GM12874 (cell line): ENCODE measurements around the gene GABRB2.

Source experiments
- TF ChIP-seq, protein P1 (sequence below): IDR thresholded peaks from 2 replicates; pipeline ENCODE4 v1.5.1; 2011; ENCODE audit warnings: low read depth, mild to moderate bottlenecking, control low read depth, low read length, moderate library complexity; ENCODE audit not compliant: insufficient read depth

The GABRB2 gene

DNA sequence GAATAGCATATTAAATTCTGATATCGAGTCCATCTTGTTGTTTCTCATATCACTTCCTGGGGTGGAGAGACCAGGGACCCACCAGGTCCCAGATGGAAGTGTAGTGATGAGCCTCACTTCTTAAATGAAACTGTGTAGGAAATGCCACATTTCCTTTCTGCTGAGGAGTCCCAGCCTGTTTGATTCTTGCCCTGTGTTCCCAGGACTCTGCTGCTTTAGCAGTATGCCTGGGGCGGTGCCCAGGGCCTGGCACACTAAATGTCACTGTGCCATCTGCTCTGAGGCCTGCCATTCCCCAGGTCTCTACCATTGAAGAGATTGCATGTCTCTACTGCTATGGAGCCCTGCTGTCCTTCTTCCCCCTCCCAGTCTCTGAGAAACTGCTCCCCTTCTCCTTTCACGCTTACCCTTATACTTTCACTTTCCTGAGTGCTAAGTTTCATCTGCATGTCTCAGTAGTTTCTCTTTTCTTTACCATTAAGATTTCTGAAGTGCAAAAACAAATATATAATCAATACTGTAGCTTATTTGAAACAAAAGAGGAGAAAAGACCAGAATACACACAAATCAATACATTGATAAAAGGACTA, 260.4 kb downstream of the GABRB2 start:
- TF ChIP-seq, protein P1, sequence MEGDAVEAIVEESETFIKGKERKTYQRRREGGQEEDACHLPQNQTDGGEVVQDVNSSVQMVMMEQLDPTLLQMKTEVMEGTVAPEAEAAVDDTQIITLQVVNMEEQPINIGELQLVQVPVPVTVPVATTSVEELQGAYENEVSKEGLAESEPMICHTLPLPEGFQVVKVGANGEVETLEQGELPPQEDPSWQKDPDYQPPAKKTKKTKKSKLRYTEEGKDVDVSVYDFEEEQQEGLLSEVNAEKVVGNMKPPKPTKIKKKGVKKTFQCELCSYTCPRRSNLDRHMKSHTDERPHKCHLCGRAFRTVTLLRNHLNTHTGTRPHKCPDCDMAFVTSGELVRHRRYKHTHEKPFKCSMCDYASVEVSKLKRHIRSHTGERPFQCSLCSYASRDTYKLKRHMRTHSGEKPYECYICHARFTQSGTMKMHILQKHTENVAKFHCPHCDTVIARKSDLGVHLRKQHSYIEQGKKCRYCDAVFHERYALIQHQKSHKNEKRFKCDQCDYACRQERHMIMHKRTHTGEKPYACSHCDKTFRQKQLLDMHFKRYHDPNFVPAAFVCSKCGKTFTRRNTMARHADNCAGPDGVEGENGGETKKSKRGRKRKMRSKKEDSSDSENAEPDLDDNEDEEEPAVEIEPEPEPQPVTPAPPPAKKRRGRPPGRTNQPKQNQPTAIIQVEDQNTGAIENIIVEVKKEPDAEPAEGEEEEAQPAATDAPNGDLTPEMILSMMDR: no peak

DNA sequence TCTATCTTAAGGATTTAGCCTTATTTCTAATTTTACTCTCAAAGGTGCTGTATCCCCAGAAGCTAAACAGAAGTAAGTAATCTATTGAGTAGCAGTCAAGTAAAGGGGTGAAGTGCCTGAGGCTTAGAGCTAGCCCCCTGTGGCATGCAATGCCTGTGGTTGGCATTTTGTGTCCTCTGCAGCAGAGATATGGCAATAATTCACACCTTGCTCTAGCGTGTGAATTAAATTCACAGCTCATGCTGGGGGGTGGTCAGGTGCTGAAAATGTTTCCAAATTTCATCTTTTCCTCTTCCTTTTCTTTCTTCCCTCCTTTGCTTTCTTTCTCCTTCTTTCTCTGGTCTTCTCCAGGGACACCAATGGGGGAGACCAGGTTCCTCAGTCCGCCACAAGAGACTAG, 262.1 kb downstream of the GABRB2 start:
- TF ChIP-seq, protein P1: no peak

DNA sequence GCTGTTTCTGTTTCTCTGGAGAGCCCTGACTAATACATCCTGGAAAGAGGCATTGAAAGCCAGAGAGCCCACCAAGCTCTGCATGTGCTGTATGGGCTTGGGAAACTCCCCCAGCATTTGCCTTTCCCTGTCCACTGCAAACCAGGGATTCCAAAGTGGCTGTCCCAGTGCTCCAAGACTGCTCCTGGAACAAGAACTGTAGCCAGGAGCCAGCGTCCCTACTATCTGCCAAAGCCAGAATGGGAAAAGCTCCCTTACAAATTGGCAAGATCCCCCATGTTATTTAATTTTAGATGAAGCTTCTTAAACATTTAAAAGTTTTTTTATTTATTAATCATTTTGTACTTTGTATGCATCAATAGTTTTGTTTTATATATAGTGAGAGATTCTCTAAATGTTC, 263.2 kb downstream of the GABRB2 start:
- TF ChIP-seq, protein P1: no peak

DNA sequence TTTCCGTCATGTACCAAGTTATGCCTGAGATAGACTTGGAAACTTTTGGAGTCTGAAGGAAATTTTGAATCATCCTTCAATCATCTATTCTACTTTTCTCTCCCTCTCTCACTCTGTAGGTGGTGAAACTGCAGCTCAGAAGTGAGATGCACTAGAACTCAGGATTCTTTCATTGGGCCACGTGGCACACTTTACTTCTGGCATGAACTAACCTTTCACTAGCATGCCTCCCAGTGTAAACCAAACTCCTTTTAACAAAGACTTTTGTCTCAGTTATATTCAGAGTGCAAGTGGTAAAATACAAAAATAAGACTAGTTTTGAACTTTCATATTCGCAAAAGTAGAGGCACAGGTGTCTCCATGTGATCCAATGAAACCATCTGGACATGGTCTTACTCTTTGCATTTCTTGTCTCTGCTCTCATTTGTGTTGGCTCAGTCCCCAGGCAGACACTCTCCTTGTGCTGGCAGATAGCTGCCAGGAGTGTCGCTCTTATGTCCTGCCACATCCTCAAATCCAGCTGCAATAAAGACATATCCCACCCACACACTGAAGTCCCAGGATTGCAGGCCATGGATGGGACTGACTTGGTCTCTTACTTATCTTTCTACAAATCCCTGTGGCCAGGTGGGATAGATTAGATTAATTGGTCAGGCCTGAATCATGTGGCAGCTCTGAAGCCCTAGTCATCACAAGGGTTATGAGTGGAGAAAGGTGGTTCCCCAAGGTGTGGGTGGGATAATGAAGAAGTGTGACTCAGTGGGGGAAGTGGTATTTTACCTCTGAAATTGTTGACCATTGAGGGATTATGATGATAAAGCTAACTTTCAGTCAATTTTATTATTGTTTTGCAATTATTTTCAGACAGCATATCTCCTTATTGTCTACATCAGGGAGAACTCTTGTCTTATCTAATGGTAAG, 267.5 kb downstream of the GABRB2 start:
- TF ChIP-seq, protein P1: no peak

DNA sequence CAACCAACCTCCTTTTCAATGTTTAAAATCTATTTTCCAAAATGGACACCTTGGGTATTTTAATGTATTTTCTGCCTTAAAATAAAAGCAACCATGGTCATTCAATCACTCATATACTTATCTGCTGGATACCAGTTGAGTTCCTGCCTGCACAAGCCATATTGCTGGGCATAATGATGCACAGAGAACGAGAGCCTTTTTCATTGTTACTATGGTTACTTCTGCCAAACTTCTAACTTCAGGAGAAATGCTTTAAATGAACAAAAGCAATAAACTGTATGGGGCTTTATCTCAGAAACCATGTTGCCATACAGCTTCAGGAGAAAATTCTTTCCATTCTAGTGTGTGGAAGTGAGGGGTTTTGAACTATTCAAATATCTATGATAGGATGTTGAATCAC, 269.5 kb downstream of the GABRB2 start:
- TF ChIP-seq, protein P1: no peak

DNA sequence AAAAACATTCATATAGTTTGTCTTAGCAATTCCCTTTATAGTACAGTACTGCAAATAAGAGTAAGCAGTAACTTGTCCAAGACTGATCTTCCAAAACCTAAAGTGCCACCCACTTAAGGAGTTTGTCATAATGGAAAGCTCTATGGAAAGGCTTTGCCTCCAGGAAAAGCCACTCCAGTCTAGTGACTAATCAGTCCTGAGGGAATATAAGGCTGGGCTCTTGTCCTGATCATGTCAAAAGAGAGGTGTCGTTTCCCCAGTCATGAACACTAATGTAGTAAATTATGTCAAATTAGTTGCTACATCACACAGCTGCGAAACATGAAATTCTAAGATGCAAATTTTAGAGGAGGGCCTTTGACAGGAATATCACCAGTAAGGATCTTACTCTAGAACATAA, 271.6 kb downstream of the GABRB2 start:
- TF ChIP-seq, protein P1: no peak

DNA sequence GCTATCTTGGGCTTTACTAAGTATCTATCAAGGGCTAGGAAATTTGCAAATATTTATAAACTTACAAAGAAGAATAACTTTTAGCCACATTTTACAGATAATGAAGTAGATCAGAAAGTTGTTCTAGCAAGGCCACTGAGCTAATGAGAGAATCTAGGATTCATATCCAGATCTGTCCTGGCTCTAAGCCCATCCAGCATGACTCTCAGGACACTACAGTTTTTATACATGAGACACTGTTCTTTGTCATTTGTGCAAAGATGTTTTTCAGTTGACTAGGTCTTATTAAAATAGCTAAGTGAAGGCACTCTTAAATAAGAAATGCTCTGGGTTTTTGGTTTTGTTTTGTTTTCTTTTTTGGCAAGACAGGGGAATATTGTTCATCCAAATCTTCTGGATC, 273.1 kb downstream of the GABRB2 start:
- TF ChIP-seq, protein P1: no peak
